Measurements from ENCODE around the gene KLKB1. TPM values are rescaled to one million over a fixed set of nuclear protein-coding genes. Genes with fewer than 3 reads are reported as not detected.

The KLKB1 gene
- total RNA-seq, 1 experiment from 2014 or later: 0.10 TPM

DNA sequence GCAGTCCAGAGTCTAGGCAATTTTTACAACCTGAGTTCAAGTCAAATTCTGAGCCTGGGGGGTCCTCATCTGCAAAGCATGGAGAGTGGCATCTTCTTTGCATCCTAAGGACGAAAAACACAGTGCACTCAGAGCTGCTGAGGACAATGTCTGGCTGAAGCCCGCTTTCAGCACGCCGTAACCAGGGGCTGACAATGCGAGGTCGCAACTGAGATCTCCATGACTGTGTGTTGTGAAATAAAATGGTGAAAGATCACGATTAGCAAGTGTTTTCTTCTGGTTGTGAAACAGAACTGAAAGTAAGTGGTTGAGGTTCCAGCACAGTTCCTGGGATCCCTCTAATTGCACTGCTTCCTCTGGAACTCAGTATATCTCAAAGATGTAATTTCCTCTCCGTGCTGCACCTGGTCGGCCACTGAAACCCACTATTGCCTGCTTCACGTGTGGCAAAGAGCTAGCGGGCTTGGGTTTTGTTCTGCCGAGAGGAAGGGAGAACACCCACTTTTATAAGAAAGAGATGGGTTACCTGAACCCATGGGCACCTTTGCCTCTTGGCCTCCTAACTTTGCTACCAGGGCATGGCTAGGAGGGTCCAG is 31.0 kb downstream of the KLKB1 start:
- ATAC-seq: no peak
- no peaks in the 10 kb centered on the region for H3K27me3 ChIP-seq (ENCODE audit: insufficient read depth, low read length)
- CTCF ChIA-PET: no interaction called here
- H3K79me2 ChIP-seq (ENCODE audit: insufficient read depth, low read length): no peaks in the 10 kb centered on the region
- BruUV-seq (replicated peaks): no TSS peak
- H3K9ac ChIP-seq (ENCODE audit: low read length): no peak overlapping the region
- RAD21 ChIA-PET (ENCODE audit: low non-redundant PET in 1 of 2, low total read pairs in 2 of 2, uncharacterized antibody in 2 of 2, unreplicated experiment in 2 of 2): no interaction called here
- no peak overlapping the region for H3K4me2 ChIP-seq (ENCODE audit: low read length)
- H3K36me3 ChIP-seq (ENCODE audit: control insufficient read depth in 1 of 2, insufficient read depth in 2 of 2, low read length in 2 of 2): no peaks in the 10 kb centered on the region
- DNase-seq (ENCODE audit: low read depth, low spot score): no peak
- TF ChIP-seq YY1 (IDR thresholded peaks at IDR 0.05; ENCODE audit: extremely low read depth, insufficient replicate concordance, low read depth, low read length) (no peak), SP1 (IDR thresholded peaks at IDR 0.05; ENCODE audit: low read depth) (no peak), ZNF274 (IDR thresholded peaks at IDR 0.05; ENCODE audit: low read depth, low read length) (no peak), ZFX (IDR thresholded peaks at IDR 0.05) (no peak)
- TF ChIP-seq, protein P1, sequence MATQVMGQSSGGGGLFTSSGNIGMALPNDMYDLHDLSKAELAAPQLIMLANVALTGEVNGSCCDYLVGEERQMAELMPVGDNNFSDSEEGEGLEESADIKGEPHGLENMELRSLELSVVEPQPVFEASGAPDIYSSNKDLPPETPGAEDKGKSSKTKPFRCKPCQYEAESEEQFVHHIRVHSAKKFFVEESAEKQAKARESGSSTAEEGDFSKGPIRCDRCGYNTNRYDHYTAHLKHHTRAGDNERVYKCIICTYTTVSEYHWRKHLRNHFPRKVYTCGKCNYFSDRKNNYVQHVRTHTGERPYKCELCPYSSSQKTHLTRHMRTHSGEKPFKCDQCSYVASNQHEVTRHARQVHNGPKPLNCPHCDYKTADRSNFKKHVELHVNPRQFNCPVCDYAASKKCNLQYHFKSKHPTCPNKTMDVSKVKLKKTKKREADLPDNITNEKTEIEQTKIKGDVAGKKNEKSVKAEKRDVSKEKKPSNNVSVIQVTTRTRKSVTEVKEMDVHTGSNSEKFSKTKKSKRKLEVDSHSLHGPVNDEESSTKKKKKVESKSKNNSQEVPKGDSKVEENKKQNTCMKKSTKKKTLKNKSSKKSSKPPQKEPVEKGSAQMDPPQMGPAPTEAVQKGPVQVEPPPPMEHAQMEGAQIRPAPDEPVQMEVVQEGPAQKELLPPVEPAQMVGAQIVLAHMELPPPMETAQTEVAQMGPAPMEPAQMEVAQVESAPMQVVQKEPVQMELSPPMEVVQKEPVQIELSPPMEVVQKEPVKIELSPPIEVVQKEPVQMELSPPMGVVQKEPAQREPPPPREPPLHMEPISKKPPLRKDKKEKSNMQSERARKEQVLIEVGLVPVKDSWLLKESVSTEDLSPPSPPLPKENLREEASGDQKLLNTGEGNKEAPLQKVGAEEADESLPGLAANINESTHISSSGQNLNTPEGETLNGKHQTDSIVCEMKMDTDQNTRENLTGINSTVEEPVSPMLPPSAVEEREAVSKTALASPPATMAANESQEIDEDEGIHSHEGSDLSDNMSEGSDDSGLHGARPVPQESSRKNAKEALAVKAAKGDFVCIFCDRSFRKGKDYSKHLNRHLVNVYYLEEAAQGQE (IDR thresholded peaks at IDR 0.05; ENCODE audit: low read depth): no peak
- H3K4me3 ChIP-seq (replicated peaks in 1 of 2; ENCODE audit: low read depth in 1 of 2, low read length in 2 of 2): no peak overlapping the region
- POLR2A ChIA-PET: no interaction called here
- H4K20me1 ChIP-seq (ENCODE audit: insufficient read depth): no peaks in the 10 kb centered on the region
- H3K27ac ChIP-seq (ENCODE audit: low read depth, low read length): no peak overlapping the region
- H2AFZ ChIP-seq (ENCODE audit: low read depth, low read length, poor library complexity, severe bottlenecking): no peak overlapping the region
- intact Hi-C loops (cut with micrococcal nuclease): no loop called here
- no peaks in the 10 kb centered on the region for H3K9me3 ChIP-seq (ENCODE audit: control insufficient read depth in 1 of 2, insufficient read depth in 1 of 2, low read depth in 1 of 2, low read length in 2 of 2)
- H3K4me1 ChIP-seq (ENCODE audit: control insufficient read depth in 1 of 2, insufficient read depth in 2 of 2, low read length in 2 of 2): peaks cover 0 to 4% of the 10 kb centered on the region in 2 experiments; a peak in 1 of 4 replicates
- no peaks in the 10 kb centered on the region for H3K9me2 ChIP-seq (ENCODE audit: insufficient read depth)

DNA sequence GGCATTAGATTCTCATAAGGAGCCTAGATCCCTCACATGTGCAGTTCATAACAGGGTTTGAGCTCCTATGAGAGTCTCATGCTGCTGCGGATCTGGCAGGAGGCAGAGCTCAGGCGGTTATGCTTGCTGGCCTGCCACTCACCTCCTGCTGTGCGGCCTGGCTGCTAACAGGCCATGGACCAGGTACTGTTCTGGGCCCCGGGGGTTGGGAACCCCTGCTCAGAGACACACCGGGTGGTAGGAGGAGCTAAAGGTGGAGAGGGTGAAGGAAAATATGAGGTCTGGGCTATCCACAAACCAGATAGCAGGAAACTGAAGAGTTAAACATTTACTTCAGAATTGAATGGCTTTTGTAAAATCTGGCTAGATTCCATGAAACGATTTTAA is 32.8 kb downstream of the KLKB1 start:
- H3K4me3 ChIP-seq (replicated peaks in 1 of 2; ENCODE audit: low read depth in 1 of 2, low read length in 2 of 2): no peak overlapping the region
- ATAC-seq: no peak
- ChIA-PET CTCF (no interaction called here), RAD21 (ENCODE audit: low non-redundant PET in 1 of 2, low total read pairs in 2 of 2, uncharacterized antibody in 2 of 2, unreplicated experiment in 2 of 2) (no interaction called here), POLR2A (no interaction called here)
- intact Hi-C loops (cut with micrococcal nuclease): no loop called here
- no peaks in the 10 kb centered on the region for H4K20me1 ChIP-seq (ENCODE audit: insufficient read depth)
- BruUV-seq (replicated peaks): no TSS peak
- no peak for DNase-seq (ENCODE audit: low read depth, low spot score)
- H3K4me2 ChIP-seq (ENCODE audit: low read length): no peak overlapping the region
- no peaks in the 10 kb centered on the region for H3K9me3 ChIP-seq (ENCODE audit: control insufficient read depth in 1 of 2, insufficient read depth in 1 of 2, low read depth in 1 of 2, low read length in 2 of 2)
- peaks cover 0 to 4% of the 10 kb centered on the region in 2 experiments; a peak in 1 of 4 replicates for H3K4me1 ChIP-seq (ENCODE audit: control insufficient read depth in 1 of 2, insufficient read depth in 2 of 2, low read length in 2 of 2)
- no peak overlapping the region for H3K27ac ChIP-seq (ENCODE audit: low read depth, low read length)
- H3K9me2 ChIP-seq (ENCODE audit: insufficient read depth): no peaks in the 10 kb centered on the region
- H3K9ac ChIP-seq (ENCODE audit: low read length): no peak overlapping the region
- H3K36me3 ChIP-seq (ENCODE audit: control insufficient read depth in 1 of 2, insufficient read depth in 2 of 2, low read length in 2 of 2): no peaks in the 10 kb centered on the region
- no peaks in the 10 kb centered on the region for H3K27me3 ChIP-seq (ENCODE audit: insufficient read depth, low read length)
- H2AFZ ChIP-seq (ENCODE audit: low read depth, low read length, poor library complexity, severe bottlenecking): no peak overlapping the region
- H3K79me2 ChIP-seq (ENCODE audit: insufficient read depth, low read length): no peaks in the 10 kb centered on the region
- no peak for TF ChIP-seq ELF1 (IDR thresholded peaks at IDR 0.05; ENCODE audit: borderline replicate concordance, low read depth)
- TF ChIP-seq, protein P2, sequence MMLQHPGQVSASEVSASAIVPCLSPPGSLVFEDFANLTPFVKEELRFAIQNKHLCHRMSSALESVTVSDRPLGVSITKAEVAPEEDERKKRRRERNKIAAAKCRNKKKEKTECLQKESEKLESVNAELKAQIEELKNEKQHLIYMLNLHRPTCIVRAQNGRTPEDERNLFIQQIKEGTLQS (IDR thresholded peaks at IDR 0.05): no peak
- TF ChIP-seq, protein P3, sequence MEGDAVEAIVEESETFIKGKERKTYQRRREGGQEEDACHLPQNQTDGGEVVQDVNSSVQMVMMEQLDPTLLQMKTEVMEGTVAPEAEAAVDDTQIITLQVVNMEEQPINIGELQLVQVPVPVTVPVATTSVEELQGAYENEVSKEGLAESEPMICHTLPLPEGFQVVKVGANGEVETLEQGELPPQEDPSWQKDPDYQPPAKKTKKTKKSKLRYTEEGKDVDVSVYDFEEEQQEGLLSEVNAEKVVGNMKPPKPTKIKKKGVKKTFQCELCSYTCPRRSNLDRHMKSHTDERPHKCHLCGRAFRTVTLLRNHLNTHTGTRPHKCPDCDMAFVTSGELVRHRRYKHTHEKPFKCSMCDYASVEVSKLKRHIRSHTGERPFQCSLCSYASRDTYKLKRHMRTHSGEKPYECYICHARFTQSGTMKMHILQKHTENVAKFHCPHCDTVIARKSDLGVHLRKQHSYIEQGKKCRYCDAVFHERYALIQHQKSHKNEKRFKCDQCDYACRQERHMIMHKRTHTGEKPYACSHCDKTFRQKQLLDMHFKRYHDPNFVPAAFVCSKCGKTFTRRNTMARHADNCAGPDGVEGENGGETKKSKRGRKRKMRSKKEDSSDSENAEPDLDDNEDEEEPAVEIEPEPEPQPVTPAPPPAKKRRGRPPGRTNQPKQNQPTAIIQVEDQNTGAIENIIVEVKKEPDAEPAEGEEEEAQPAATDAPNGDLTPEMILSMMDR (IDR thresholded peaks at IDR 0.05 in 2 of 3, conservative IDR thresholded peaks at IDR 0.05 in 1 of 3; ENCODE audit: borderline replicate concordance in 1 of 3, insufficient read depth in 1 of 3, low read depth in 2 of 3, low read length in 2 of 3): no peak
- TF ChIP-seq SIN3A (IDR thresholded peaks at IDR 0.05; ENCODE audit: low read depth): no peak
- no peak for TF ChIP-seq FOSL1 (IDR thresholded peaks at IDR 0.05; ENCODE audit: low read depth)
- no peak for TF ChIP-seq EGR1 (IDR thresholded peaks at IDR 0.05; ENCODE audit: low read depth)
- TF ChIP-seq RAD21 (IDR thresholded peaks at IDR 0.05; ENCODE audit: low read depth): no peak
- no peak for TF ChIP-seq JUND (IDR thresholded peaks at IDR 0.05)
- TF ChIP-seq, protein P4, sequence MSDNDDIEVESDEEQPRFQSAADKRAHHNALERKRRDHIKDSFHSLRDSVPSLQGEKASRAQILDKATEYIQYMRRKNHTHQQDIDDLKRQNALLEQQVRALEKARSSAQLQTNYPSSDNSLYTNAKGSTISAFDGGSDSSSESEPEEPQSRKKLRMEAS (IDR thresholded peaks at IDR 0.05): no peak
- no peak for TF ChIP-seq ZNF274 (IDR thresholded peaks at IDR 0.05; ENCODE audit: low read depth, low read length)
- no peak for TF ChIP-seq EZH2 (IDR thresholded peaks at IDR 0.05)
- no peak for TF ChIP-seq EZH2phosphoT487 (IDR thresholded peaks at IDR 0.05; ENCODE audit: borderline replicate concordance)
- TF ChIP-seq CEBPB (IDR thresholded peaks at IDR 0.05; ENCODE audit: low read depth): no peak

Data from HCT116 (cell line).